Liver (tissue), 9 donors: ENCODE results near the gene SFMBT2. TPM values are rescaled to one million over a fixed set of nuclear protein-coding genes. Genes with fewer than 3 reads are reported as not detected.

Source experiments
- DNase-seq: peaks from one replicate; pipeline ENCODE4 v3.0.0-alpha.2; 2017; ENCODE audit warnings: low spot score
- H3K27ac ChIP-seq, 2 donors: one replicate each; pipeline ENCODE4 v1.7.0; 2013; ENCODE audit warnings: inconsistent platforms in 2 of 2, low read length in 2 of 2, control low read depth in 1 of 2, low read depth in 1 of 2, mild to moderate bottlenecking in 1 of 2
- H3K27me3 ChIP-seq, 4 donors: one replicate each; pipeline versions ENCODE4 v1.6.1 to v1.7.0; 2013; ENCODE audit warnings: low read length in 3 of 4, inconsistent platforms in 1 of 4, mild to moderate bottlenecking in 1 of 4, moderate library complexity in 1 of 4; ENCODE audit not compliant: control insufficient read depth in 4 of 4, insufficient read depth in 4 of 4
- H3K36me3 ChIP-seq, 4 donors: one replicate each; pipeline versions ENCODE4 v1.6.1 to v1.7.0; 2013; ENCODE audit warnings: low read length in 3 of 4, mild to moderate bottlenecking in 3 of 4, low read depth in 1 of 4, moderate library complexity in 1 of 4; ENCODE audit not compliant: control insufficient read depth in 4 of 4, insufficient read depth in 3 of 4
- H3K4me1 ChIP-seq, 4 donors: one replicate each; pipeline versions ENCODE4 v1.6.1 to v1.7.0; 2013; ENCODE audit warnings: low read length in 3 of 4, mild to moderate bottlenecking in 3 of 4, moderate library complexity in 1 of 4; ENCODE audit not compliant: control insufficient read depth in 4 of 4, insufficient read depth in 4 of 4
- H3K4me3 ChIP-seq, 3 donors: one replicate each; pipeline versions ENCODE4 v1.6.1 to v1.7.0; 2013; ENCODE audit warnings: low read length in 3 of 3, control low read depth in 1 of 3, low read depth in 1 of 3, mild to moderate bottlenecking in 1 of 3
- H3K9ac ChIP-seq, 2 donors: one replicate each; pipeline ENCODE4 v1.7.0; 2013; ENCODE audit warnings: low read length in 2 of 2, mild to moderate bottlenecking in 2 of 2, moderate library complexity in 2 of 2, control low read depth in 1 of 2, low read depth in 1 of 2
- H3K9me3 ChIP-seq, 4 donors: one replicate each; pipeline versions ENCODE4 v1.6.1 to v1.7.0; 2013; ENCODE audit warnings: low read length in 3 of 4; ENCODE audit not compliant: control insufficient read depth in 4 of 4
- ATF3 ChIP-seq: IDR thresholded peaks from 2 replicates; pipeline ENCODE4 v1.6.1; 2016; ENCODE audit warnings: antibody characterized with exemption
- CTCF ChIP-seq: fragments of 150-350 bp; IDR thresholded peaks from 2 replicates; pipeline ENCODE4 v1.5.1; 2017; ENCODE audit warnings: improper control_type of control experiment, low read depth, low read length; ENCODE audit not compliant: missing input control
- EGR1 ChIP-seq, 2 donors: IDR thresholded peaks; 2 replicates each; pipeline ENCODE4 v1.6.1; 2016 to 2018; ENCODE audit warnings: antibody characterized with exemption in 2 of 2, low read depth in 2 of 2
- FOXA1 ChIP-seq: IDR thresholded peaks from 2 replicates; pipeline ENCODE4 v1.6.1; 2016; ENCODE audit warnings: antibody characterized with exemption
- FOXA2 ChIP-seq: IDR thresholded peaks from 2 replicates; pipeline ENCODE4 v1.6.1; 2016; ENCODE audit warnings: antibody characterized with exemption
- GABPA ChIP-seq, 2 donors: IDR thresholded peaks in 1 of 2; conservative IDR thresholded peaks in 1 of 2; 2 replicates each; pipeline ENCODE4 v1.6.1; 2016; ENCODE audit warnings: antibody characterized with exemption in 2 of 2, mild to moderate bottlenecking in 1 of 2, moderate library complexity in 1 of 2
- HNF4A ChIP-seq, 2 donors: conservative IDR thresholded peaks; 2 replicates each; pipeline ENCODE4 v1.6.1; 2016; ENCODE audit warnings: antibody characterized with exemption in 2 of 2, mild to moderate bottlenecking in 2 of 2
- HNF4G ChIP-seq: IDR thresholded peaks from 2 replicates; pipeline ENCODE4 v1.6.1; 2016; ENCODE audit warnings: antibody characterized with exemption
- JUND ChIP-seq, 2 donors: IDR thresholded peaks; 2 replicates each; pipeline ENCODE4 v1.6.1; 2016; ENCODE audit warnings: antibody characterized with exemption in 2 of 2
- MAX ChIP-seq: IDR thresholded peaks from 2 replicates; pipeline ENCODE4 v1.6.1; 2016; ENCODE audit warnings: antibody characterized with exemption
- NR2F2 ChIP-seq: IDR thresholded peaks from 2 replicates; pipeline ENCODE4 v1.6.1; 2016; ENCODE audit warnings: antibody characterized with exemption
- RAD21 ChIP-seq, 2 donors: IDR thresholded peaks; 2 replicates each; pipeline ENCODE4 v1.6.1; 2016; ENCODE audit warnings: antibody characterized with exemption in 2 of 2, mild to moderate bottlenecking in 2 of 2
- REST ChIP-seq: IDR thresholded peaks from 2 replicates; pipeline ENCODE4 v1.6.1; 2016; ENCODE audit warnings: antibody characterized with exemption, mild to moderate bottlenecking
- RXRA ChIP-seq, 2 donors: IDR thresholded peaks; 2 replicates each; pipeline ENCODE4 v1.6.1; 2017 to 2018; ENCODE audit warnings: antibody characterized with exemption in 2 of 2, mild to moderate bottlenecking in 1 of 2
- SP1 ChIP-seq: IDR thresholded peaks from 2 replicates; pipeline ENCODE4 v1.6.1; 2018; ENCODE audit warnings: antibody characterized with exemption, mild to moderate bottlenecking
- YY1 ChIP-seq: IDR thresholded peaks from 2 replicates; pipeline ENCODE4 v1.6.1; 2016; ENCODE audit warnings: antibody characterized with exemption, mild to moderate bottlenecking
- ZBTB33 ChIP-seq: IDR thresholded peaks from 2 replicates; pipeline ENCODE4 v1.6.1; 2016; ENCODE audit warnings: antibody characterized with exemption
- WGBS: extraction: QIAGEN DNeasy Blood & Tissue Kit; methylation state at CpG from one replicate; pipeline ENCODE4 v1.1.7; 2013; 5-methylcytosine and 5-hydroxymethylcytosine counted together
- polyA plus RNA-seq, 2 donors: library from polyadenylated mRNA; stranded (reverse) in 1 of 2; unstranded in 1 of 2; fragments of 200-250 nt in 1 of 2; fragments of >200 nt in 1 of 2; fragmentation: Nextera tagmentation in 1 of 2; extraction: Ambion mirVana in 1 of 2; gene quantifications; one replicate each; pipeline versions ENCODE4 v1.2.1 to v1.2.3, GENCODE V29; 2013 to 2015
- total RNA-seq, 2 donors: library from RNA; depleted of rRNA; stranded (reverse); fragments of >200 nt; gene quantifications; one replicate each; pipeline ENCODE4 v1.2.3, GENCODE V29; 2014
- donor health status: healthy.
- donor health status: healthy.
- donor health status: healthy.
- donor health status: healthy.
- donor health status: healthy.

The SFMBT2 gene
- total and polyA plus RNA-seq, 4 donors: 0.46 to 2.8 (median 1.5) TPM

- Histone ChIP-seq H3K9ac (no peak overlapping the region), H3K4me3 (no peak overlapping the region), H3K4me1 (no peaks in the 10 kb centered on the region), H3K9me3 (no peaks in the 10 kb centered on the region), H3K27me3 (peaks cover 0 to 4% (median 0%) of the 10 kb centered on the region in 4 donors), H3K36me3 (peaks cover 0 to 2% (median 0%) of the 10 kb centered on the region in 4 donors), H3K27ac (no peak overlapping the region)
- DNase-seq: no peak
- WGBS: 89% methylated on average over 3 of the region's 3 CpGs
- TF ChIP-seq JUND (IDR thresholded peaks at IDR 0.05) (no peak), REST (no peak), SP1 (no peak), YY1 (no peak), ZBTB33 (no peak), RAD21 (IDR thresholded peaks at IDR 0.05) (no peak), CTCF (no peak), MAX (no peak), EGR1 (IDR thresholded peaks at IDR 0.05; ENCODE audit: low read depth in 2 of 2) (no peak), FOXA2 (no peak), FOXA1 (no peak), HNF4G (no peak), ATF3 (no peak), RXRA (IDR thresholded peaks at IDR 0.05) (no peak), NR2F2 (no peak), HNF4A (conservative IDR thresholded peaks at IDR 0.05) (no peak), GABPA (IDR thresholded peaks at IDR 0.05 in 1 of 2, conservative IDR thresholded peaks at IDR 0.05 in 1 of 2) (no peak)
Measured at GRCh38 chr10:7362471-7362870, 48.4 kb downstream of the SFMBT2 start.

- DNase-seq: no peak
- TF ChIP-seq REST (no peak), JUND (IDR thresholded peaks at IDR 0.05) (no peak), NR2F2 (no peak), YY1 (no peak), HNF4G (no peak), FOXA2 (no peak), RAD21 (IDR thresholded peaks at IDR 0.05) (no peak), RXRA (IDR thresholded peaks at IDR 0.05) (no peak), ATF3 (no peak), FOXA1 (no peak), CTCF (no peak)
Measured at GRCh38 chr10:7361316-7361715, 49.5 kb downstream of the SFMBT2 start.

More at GRCh38 chr10:7361316-7361715, 49.5 kb downstream of the SFMBT2 start:
- no peak overlapping the region for H3K4me3 ChIP-seq
- H3K9ac ChIP-seq: no peak overlapping the region
- no peaks in the 10 kb centered on the region for H3K9me3 ChIP-seq
- no peaks in the 10 kb centered on the region for H3K36me3 ChIP-seq
- no peak overlapping the region for H3K27ac ChIP-seq
- WGBS: 83% methylated on average over 3 of the region's 3 CpGs
- no peaks in the 10 kb centered on the region for H3K4me1 ChIP-seq
- H3K27me3 ChIP-seq: peaks cover 0 to under 1% (median 0%) of the 10 kb centered on the region in 4 donors
